ENCODE results near the gene SRPK2. TPM values are rescaled to one million over a fixed set of nuclear protein-coding genes. Genes with fewer than 3 reads are reported as not detected.
A peak's percentile ranks its signal among the peaks of the same experiment; 100 is the strongest.

SRPK2 gene
- total and polyA plus RNA-seq, 3 donors from 2014 or later = 181 to 293 (median 226) TPM

DNA sequence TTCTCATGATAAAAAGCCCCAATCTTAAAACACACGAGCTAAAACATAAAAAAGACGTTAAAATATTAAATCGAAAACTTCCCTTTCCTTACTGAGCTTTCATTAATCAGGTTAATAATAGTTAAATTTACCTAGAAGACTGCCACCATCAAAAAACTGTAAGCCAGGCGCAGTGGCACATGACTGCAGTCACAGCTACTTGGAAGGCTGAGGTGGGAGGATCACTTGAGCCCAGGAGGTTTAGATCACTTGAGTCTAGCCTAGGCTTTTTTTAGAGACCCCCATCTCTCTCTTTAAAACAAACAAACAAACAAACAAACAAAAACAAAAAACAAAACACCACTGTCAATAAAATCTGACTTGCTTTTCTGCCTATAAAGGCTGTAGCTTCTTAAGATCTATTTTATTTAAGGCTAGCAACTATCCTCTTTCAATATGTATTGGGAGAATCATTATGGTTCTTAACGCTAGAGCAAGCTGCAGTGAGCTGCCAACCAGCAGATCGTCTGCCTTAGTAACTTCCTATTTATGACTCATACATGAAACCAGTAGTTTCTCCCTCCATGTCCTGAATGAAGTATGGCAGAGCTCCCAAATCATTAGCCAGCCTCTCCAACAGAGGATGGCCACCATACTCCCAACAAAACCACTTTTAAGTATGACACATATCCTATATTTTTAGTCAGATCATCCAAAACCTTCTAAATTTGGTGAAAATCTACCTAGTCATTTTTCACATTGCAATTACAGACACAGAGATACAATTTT lies 163.7 kb downstream of the SRPK2 start:
- Histone ChIP-seq H3K36me3 (ENCODE audit: low read depth, missing control alignments) (no peaks in the 10 kb centered on the region), H3K9me3 (no peaks in the 10 kb centered on the region), H3K27ac (peak overlapping the region in 1 of 2 donors; percentile 3), H3K4me1 (peaks cover 26% of the 10 kb centered on the region), H3K27me3 (no peaks in the 10 kb centered on the region), H3K4me3 (no peak overlapping the region)
- intact Hi-C loops (cut with DNase I; ENCODE audit: low total_unique reads) = no loop called here
- TF ChIP-seq POLR2A (IDR thresholded peaks at IDR 0.05) = no peak
- TF ChIP-seq, protein P1, sequence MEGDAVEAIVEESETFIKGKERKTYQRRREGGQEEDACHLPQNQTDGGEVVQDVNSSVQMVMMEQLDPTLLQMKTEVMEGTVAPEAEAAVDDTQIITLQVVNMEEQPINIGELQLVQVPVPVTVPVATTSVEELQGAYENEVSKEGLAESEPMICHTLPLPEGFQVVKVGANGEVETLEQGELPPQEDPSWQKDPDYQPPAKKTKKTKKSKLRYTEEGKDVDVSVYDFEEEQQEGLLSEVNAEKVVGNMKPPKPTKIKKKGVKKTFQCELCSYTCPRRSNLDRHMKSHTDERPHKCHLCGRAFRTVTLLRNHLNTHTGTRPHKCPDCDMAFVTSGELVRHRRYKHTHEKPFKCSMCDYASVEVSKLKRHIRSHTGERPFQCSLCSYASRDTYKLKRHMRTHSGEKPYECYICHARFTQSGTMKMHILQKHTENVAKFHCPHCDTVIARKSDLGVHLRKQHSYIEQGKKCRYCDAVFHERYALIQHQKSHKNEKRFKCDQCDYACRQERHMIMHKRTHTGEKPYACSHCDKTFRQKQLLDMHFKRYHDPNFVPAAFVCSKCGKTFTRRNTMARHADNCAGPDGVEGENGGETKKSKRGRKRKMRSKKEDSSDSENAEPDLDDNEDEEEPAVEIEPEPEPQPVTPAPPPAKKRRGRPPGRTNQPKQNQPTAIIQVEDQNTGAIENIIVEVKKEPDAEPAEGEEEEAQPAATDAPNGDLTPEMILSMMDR (IDR thresholded peaks at IDR 0.05) = no peak
- DNase-seq = no peak
- 58 to 63% methylated on average over 6 of the region's 6 CpGs for WGBS, 2 donors

GRCh38 chr7:105222953-105223352 lies 165.8 kb downstream of the SRPK2 start:
- Histone ChIP-seq H3K36me3 (ENCODE audit: low read depth, missing control alignments) (no peaks in the 10 kb centered on the region), H3K27ac (no peak overlapping the region), H3K4me3 (no peak overlapping the region), H3K27me3 (no peaks in the 10 kb centered on the region), H3K4me1 (peaks cover 19% of the 10 kb centered on the region), H3K9me3 (no peaks in the 10 kb centered on the region)
- intact Hi-C loops (cut with DNase I; ENCODE audit: low total_unique reads) = no loop called here
- no peak for TF ChIP-seq POLR2A (IDR thresholded peaks at IDR 0.05)
- TF ChIP-seq, protein P1 (IDR thresholded peaks at IDR 0.05) = no peak
- no peak for DNase-seq
- 64 to 82% methylated on average over 5 of the region's 5 CpGs for WGBS, 2 donors

GRCh38 chr7:105219771-105220160 lies 169.0 kb downstream of the SRPK2 start:
- Histone ChIP-seq H3K36me3 (ENCODE audit: low read depth, missing control alignments) (no peaks in the 10 kb centered on the region), H3K4me1 (peaks cover 15% of the 10 kb centered on the region), H3K4me3 (no peak overlapping the region), H3K9me3 (no peaks in the 10 kb centered on the region), H3K27me3 (no peaks in the 10 kb centered on the region), H3K27ac (no peak overlapping the region)
- no peak for DNase-seq
- intact Hi-C loops (cut with DNase I; ENCODE audit: low total_unique reads) = no loop called here
- no peak for TF ChIP-seq POLR2A (IDR thresholded peaks at IDR 0.05)
- TF ChIP-seq, protein P1 (IDR thresholded peaks at IDR 0.05) = no peak
- WGBS, 2 donors = 86 to 91% methylated on average over 2 of the region's 2 CpGs

DNA sequence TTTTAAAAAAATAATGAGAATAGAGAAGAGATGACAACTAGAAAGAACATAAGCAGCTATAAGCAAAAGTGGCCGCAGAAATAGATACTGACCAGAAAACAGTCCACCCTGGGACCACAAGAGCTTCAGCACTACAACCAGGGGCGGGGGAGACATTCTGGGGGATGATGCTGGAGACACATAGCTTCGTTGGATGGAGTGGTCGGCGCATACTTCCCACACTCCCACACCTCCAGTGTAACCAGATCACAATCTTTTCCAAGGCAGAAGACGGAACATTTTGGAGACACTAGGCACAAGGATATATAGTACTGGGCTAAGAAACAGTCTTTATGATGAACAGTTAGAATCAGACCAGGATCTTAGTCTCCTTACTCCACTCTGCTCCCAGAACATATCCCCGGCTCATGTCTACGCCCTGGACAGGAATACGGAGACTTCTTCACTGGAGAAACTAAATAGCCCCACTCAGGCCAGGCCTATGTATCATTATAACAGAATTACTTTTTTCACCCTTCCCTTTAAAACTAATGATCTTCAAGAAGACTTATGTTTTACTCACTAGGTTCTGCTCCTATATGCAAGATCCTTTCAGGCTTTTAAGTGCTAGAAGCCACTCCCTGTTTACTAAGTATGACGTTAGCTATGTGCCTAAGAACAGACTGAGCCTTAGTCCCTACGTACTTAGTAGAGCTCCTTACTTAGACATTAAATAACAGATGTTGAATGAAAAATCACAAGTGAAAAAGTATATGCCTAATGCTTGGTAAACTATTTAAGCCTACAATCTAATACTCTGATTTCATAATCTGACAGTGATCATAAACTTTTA lies 169.6 kb downstream of the SRPK2 start:
- no peak overlapping the region for H3K27ac ChIP-seq
- intact Hi-C loops (cut with DNase I; ENCODE audit: low total_unique reads) = no loop called here
- WGBS, 2 donors = 76 to 89% methylated on average over 11 of the region's 11 CpGs
- TF ChIP-seq POLR2A (IDR thresholded peaks at IDR 0.05) = no peak
- TF ChIP-seq, protein P1 (IDR thresholded peaks at IDR 0.05) = no peak
- peaks cover 15% of the 10 kb centered on the region for H3K4me1 ChIP-seq
- no peak overlapping the region for H3K4me3 ChIP-seq
- no peaks in the 10 kb centered on the region for H3K27me3 ChIP-seq
- H3K9me3 ChIP-seq = no peaks in the 10 kb centered on the region
- DNase-seq = no peak
- no peaks in the 10 kb centered on the region for H3K36me3 ChIP-seq (ENCODE audit: low read depth, missing control alignments)

All from testis (tissue), 3 donors.